Stimulated activated CD4-positive, alpha-beta T cell treated with anti-CD3 and anti-CD28 coated beads, Interleukin-2, amount 100 ng/mL, for 24 hours (primary cell): ENCODE data around the gene ZNF491.
"Not testable (repeated sequence)": the region's sequence is repeated elsewhere in the genome, so short reads cannot be mapped to it uniquely, and the experiment has no call there.

Source experiments
- DNase-seq, 2 donors: peaks; one replicate each; pipeline ENCODE4 v3.0.0-alpha.2; 2020

ZNF491 gene

DNA sequence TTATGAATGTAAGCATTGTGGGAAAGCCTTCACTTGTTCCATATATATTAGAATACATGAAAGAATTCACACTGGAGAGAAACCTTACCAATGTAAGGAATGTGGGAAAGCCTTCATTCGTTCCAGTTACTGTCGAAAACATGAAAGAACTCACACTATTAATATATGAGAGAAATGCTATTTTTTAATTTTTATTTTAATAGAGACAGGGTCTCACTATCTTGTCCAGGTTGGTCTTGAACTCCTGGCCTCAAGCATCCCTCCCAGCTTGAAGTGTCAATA is 8.7 kb downstream of the ZNF491 start:
- DNase-seq: no peak

GRCh38 chr19:11813703-11814028 is 15.3 kb downstream of the ZNF491 start:
- DNase-seq: no peak

DNA sequence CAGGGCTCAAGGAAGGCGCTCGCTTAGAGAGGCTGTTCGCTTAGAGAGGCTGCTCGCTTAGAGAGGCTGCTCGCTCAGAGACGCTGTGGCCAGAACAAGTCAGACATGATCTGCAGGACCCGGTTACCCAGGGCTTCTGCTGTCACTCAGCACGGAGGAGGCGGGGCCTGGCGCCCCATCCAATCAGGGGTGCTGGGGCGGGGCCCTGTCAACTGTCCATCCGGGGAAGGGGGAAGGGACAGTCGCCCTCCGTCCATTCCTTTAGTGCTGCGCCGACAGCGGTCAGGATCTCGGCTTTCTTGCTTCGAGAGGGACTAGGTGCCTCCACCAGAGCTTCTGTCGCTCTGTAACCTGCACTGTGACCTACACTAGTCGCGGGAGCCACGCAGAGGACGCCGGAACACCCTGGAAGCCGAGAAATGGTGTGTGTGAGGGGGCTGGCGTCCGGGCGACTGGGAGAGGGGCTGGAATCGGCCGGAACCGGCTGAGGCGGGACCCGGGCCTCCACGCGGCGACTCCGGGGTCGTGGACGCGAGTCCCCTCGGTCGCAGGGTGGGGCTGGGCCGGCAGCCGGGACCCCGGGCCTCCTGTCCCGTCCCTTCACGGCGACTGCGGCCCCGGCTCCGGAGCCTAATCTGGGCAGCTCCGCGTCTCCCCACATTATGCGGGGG is 15.8 kb downstream of the ZNF491 start, which contains the start of gene ZNF440:
Gene ZNF440 (plus strand): TSS at position 245 of the 671 bp plus-strand sequence. CDS start 175 bp downstream, at position 420.
- peak; percentile 91 to 94 for DNase-seq

DNA sequence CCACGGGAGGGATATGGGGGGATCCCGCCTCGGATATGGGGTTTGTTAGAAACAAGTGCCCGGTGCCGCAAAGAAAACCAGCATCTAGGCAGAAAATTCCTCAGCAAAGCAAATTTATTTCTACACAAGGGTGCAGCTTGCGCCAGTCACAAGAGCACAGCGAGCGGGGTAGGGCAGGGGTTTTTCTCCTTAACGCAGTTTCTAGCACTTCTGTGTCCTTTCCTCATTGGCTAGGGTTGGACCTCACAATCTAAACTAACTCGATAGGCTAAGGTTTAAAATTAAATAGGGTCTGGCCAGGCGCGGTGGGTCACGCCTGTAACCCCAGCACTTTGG is 16.3 kb downstream of the ZNF491 start:
- DNase-seq: no peak

- no peak for DNase-seq
These were observed 23.3 kb downstream of the ZNF491 start for GRCh38 chr19:11821474-11822109.

- DNase-seq: not testable (repeated sequence)
These were observed 30.9 kb downstream of the ZNF491 start for GRCh38 chr19:11828957-11829876.

DNA sequence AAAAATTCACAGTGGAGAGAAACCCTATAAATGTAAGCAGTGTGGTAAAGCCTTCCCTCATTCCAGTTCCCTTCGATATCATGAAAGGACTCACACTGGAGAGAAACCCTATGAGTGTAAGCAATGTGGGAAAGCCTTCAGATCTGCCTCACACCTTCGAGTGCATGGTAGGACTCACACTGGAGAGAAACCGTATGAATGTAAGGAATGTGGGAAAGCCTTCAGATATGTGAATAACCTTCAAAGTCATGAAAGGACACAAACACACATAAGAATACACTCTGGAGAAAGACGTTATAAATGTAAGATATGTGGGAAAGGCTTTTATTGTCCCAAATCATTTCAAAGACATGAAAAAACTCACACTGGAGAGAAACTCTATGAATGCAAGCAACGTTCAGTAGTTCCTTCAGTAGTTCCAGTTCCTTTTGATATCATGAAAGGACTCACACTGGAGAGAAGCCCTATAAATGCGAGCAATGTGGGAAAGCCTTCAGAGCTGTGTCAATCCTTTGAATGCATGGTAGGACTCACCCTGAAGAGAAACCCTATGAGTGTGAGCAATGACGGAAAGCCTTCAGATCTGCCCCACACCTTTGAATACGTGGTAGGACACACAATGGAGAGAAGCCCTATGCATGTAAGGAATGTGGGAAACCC is 34.1 kb downstream of the ZNF491 start:
- DNase-seq: no peak

GRCh38 chr19:11833541-11833940 is 35.2 kb downstream of the ZNF491 start:
- no peak for DNase-seq

- DNase-seq: not testable (repeated sequence)
These were observed 37.3 kb downstream of the ZNF491 start for GRCh38 chr19:11835626-11836066.

DNA sequence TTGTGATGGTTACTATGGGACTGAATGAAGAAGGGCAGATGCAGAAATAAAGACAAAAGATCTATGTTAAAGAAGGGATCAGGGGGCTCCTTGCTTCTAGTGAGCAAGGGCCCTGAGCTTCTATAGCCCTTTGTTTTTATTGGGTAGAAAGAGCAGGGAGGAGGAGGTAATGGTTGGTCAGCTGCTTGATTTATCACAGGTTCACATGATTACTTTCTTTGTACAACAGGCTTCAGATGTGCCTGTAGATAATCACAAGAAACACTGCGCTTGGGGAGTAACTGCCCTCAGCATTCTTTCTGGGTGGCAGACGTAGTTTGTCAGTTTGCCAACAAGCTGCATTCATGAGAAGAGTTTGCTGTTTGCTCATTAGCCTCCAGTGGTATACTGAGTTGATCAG is 45.4 kb downstream of the ZNF491 start:
- DNase-seq: no peak

- DNase-seq: not testable (repeated sequence)
These were observed 49.3 kb downstream of the ZNF491 start for GRCh38 chr19:11847615-11848014.

GRCh38 chr19:11848200-11848593 is 49.9 kb downstream of the ZNF491 start:
- DNase-seq: no peak

GRCh38 chr19:11848594-11849469 is 50.5 kb downstream of the ZNF491 start, which contains the start of gene ZNF439:
TSS of gene ZNF439 (plus strand) at chr19:11848726. CDS start at chr19:11848868, 142 bp downstream.
- peak; percentile 91 to 95 for DNase-seq

GRCh38 chr19:11850289-11850688 is 52.0 kb downstream of the ZNF491 start:
- DNase-seq: not testable (repeated sequence)

DNA sequence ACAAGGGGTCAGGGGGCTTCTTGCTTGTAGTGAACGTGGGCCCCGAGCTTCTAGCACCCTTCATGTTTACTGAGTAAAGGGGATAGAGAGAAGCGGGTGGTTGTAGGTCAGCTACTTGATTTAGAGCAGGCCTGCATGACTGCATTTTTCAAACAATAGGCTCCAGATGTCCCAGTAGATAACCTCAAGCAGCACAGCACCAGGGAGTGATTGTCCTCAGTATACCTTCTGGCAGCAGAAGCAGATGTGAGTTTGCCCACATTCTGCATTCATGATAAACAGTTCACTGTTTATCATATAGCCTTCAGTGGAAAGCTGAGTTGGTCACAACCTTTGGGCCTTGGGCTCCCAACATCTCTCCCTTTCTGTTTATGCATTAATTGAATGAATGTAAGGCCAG is 55.0 kb downstream of the ZNF491 start:
- DNase-seq: no peak

DNA sequence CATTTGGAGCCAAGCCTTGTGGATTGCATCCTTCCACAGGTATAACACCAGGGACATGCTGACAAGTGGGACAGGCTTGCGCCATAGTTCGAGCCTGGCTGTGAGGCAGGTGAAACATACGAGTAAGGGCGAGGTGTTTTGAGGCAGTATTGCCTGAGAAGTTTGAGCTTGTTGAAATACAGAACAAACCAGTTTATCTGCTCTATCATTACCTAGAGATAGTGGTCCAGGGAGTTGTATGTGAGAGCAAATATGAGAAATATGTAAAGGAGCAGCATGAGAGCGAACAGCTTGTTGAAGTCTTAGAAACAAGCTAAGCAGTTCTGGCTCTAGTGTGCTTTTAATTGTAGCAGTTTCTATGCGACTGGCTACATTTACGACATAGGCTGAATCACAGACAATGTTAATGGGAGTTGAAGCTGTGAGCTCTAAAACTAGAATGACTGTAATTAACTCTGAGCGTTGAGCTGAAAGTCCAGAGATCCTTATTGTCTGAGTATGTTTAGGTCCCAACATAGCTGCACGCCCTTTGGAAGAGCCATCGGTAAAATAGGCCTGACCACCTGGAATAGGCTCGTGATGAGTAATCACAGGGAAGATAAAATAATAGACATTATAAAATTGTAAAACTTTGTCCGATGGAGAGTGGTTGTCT is 58.4 kb downstream of the ZNF491 start:
- DNase-seq: no peak
